Measurements from ENCODE around the gene C9.
A peak's percentile ranks its signal among the peaks of the same experiment; 100 is the strongest.
"Not testable (repeated sequence)": the region's sequence is repeated elsewhere in the genome, so short reads cannot be mapped to it uniquely, and the experiment has no call there.

C9 gene

GRCh38 chr5:39301406-39301805 is 62.9 kb downstream of the C9 start:
- DNase-seq (ENCODE audit: low spot score), result no peak
- no peak for TF ChIP-seq CTCF (IDR thresholded peaks at IDR 0.05; ENCODE audit: borderline replicate concordance, control extremely low read depth, extremely low read depth, insufficient read depth, missing control alignments)
- in situ Hi-C loops (cut with MboI; ENCODE audit: low sequenced_read_pairs, unreplicated experiment), result no loop called here

- in situ Hi-C loops (cut with MboI; ENCODE audit: low sequenced_read_pairs, unreplicated experiment), result no loop called here
Measured at GRCh38 chr5:39299962-39300361, 64.3 kb downstream of the C9 start.

GRCh38 chr5:39294736-39295135 is 69.6 kb downstream of the C9 start:
- DNase-seq (ENCODE audit: low spot score), result no peak
- in situ Hi-C loops (cut with MboI; ENCODE audit: low sequenced_read_pairs, unreplicated experiment), result no loop called here
- no peak for TF ChIP-seq CTCF (IDR thresholded peaks at IDR 0.05; ENCODE audit: borderline replicate concordance, control extremely low read depth, extremely low read depth, insufficient read depth, missing control alignments)

More at GRCh38 chr5:39299962-39300361, 64.3 kb downstream of the C9 start:
- no peak for DNase-seq (ENCODE audit: low spot score)
- no peak for TF ChIP-seq CTCF (IDR thresholded peaks at IDR 0.05; ENCODE audit: borderline replicate concordance, control extremely low read depth, extremely low read depth, insufficient read depth, missing control alignments)

GRCh38 chr5:39284552-39284951 is 79.7 kb downstream of the C9 start:
- in situ Hi-C loops (cut with MboI; ENCODE audit: low sequenced_read_pairs, unreplicated experiment), result loop anchor here (10.0 kb wide), 1 partner anchor 60 kb away; no protein-coding TSS in a partner anchor
- no peak for TF ChIP-seq CTCF (IDR thresholded peaks at IDR 0.05; ENCODE audit: borderline replicate concordance, control extremely low read depth, extremely low read depth, insufficient read depth, missing control alignments)
- no peak for DNase-seq (ENCODE audit: low spot score)

- DNase-seq (ENCODE audit: low spot score), result peak; percentile 60
- TF ChIP-seq CTCF (IDR thresholded peaks at IDR 0.05; ENCODE audit: borderline replicate concordance, control extremely low read depth, extremely low read depth, insufficient read depth, missing control alignments), result peak; percentile 39
- in situ Hi-C loops (cut with MboI; ENCODE audit: low sequenced_read_pairs, unreplicated experiment), result loop anchor here (10.0 kb wide), 1 partner anchor 59 kb away; no protein-coding TSS in a partner anchor
Measured at GRCh38 chr5:39283231-39283818, 81.0 kb downstream of the C9 start.

- no peak for TF ChIP-seq CTCF (IDR thresholded peaks at IDR 0.05; ENCODE audit: borderline replicate concordance, control extremely low read depth, extremely low read depth, insufficient read depth, missing control alignments)
- in situ Hi-C loops (cut with MboI; ENCODE audit: low sequenced_read_pairs, unreplicated experiment), result loop anchor here (10.0 kb wide), 1 partner anchor 58 kb away; no protein-coding TSS in a partner anchor
- no peak for DNase-seq (ENCODE audit: low spot score)
Measured at GRCh38 chr5:39282561-39282960, 81.7 kb downstream of the C9 start.

- DNase-seq (ENCODE audit: low spot score); in situ Hi-C loops (cut with MboI; ENCODE audit: low sequenced_read_pairs, unreplicated experiment): not testable (repeated sequence)
Measured at GRCh38 chr5:39275865-39276264, 88.4 kb downstream of the C9 start.

All from GM13976 (cell line).